ENCODE data around the gene DENND4C.
"Not testable (repeated sequence)": the region's sequence is repeated elsewhere in the genome, so short reads cannot be mapped to it uniquely, and the experiment has no call there.

The DENND4C gene

DNA sequence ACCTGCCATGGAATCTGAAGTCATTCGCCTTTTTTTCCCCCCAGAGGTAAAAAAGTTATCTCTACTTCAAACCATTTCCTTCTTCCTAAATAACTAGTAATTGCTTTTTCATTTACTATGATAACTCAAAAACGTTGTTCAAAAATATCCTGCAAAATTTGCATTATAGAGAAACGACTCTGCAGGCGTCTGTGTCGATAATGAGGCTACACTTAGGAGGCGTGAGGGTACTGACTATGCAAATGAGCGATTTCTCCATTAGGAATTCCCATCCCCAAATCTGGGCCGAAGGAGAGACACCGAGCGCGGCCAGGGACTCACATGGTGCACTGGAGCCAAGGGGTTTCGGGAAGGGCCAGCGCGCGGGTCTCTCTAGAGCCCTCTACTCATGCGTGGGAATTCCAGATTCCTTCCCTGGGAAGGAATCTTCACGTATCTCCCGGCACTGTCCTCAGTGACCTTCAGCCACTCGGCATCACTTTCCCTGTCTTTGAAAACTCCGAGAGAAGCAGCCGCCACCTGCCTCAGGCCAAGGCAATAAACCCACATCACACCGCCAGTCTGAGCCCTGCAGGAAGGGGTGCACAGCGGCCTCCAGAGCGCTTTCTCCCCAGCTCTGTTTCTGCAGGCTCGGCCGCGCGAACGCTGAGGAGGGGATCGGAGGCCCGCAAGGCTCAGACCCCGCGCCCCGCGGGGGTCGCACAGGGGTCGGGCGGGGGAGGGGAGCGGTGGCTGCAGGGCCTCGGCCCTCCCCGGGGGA, 718 bp upstream of the DENND4C start:
- DNase-seq = peak; percentile 76

DNA sequence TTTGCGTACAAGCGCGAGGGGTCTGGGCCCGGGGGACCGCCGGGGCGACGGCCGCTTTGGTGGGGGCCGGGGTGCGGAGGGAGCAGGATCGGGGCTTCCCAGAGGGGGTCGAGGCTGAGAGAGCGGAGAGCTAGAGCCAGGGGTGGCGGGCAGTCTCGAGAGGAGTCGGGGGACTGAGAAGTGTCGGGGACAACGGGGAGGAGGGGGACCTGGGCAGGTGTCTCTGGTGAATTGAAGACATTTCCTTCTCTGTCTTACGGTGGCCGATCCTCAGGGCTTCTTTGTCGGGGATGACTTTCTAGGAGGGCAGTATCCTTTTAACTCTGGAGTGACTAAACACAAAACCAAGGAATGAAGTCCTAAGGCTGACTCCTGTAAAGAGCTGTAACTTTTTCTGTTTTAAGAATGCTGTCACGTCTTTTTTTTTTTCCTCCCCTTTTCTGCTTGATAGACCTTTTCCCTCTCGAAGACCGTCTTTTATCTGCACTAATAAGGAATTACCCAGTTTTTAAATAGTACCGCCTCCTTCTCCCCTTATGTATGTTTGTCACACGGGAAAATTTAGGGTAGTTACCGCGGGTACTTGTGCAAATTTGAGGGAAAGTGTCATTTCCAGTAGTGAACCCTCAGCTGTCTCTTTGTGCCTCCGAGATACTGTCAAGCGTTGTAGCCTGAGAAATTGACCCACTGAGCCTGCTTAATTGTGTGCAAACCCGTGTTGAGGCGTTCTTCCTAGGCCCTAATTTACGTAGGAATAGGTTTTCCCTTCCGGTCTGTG, 822 bp downstream of the DENND4C start:
- DNase-seq = peak; percentile 26

DNA sequence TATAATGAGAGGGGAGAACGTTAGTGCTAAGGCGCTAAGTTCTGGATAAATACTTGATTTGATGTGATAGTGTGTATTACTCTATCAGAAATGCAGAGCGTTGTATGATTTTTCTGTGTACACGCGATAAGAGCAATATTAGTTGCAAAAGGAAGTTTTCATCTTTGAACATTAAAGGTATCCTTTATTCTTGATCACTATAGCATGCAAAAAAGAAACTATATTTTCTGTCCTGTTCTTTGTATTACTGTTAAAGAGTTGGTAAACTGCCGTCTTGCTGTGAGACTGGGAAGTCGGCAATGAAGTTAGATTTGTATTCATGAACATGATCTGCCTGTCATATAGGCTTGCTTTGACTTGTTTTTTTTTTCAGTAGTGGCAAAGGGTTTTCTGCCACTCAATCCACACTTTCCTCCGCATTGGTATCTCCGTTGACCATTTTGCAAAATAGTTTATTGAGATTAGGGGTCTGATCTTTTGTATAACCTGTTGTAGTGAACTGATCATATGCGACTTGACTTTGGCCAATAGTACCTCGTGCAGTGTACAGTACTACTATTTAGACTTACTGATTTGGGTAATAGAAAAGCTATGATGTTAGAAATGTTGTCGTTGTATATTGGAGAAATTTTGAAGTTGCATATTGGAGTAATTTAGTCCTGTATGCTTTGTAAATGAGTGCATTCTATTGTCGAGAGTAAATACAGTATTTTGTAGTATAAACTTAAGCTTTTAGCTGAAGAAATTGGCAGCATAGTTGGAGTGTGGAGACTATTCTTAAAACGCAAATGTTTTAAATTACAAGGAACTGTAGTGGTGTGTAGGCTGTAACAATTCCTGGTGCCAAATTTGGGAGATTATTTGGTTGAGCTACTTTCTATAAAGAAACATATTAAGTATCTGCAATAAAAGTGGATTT, 1.7 kb downstream of the DENND4C start:
- no peak for DNase-seq

DNA sequence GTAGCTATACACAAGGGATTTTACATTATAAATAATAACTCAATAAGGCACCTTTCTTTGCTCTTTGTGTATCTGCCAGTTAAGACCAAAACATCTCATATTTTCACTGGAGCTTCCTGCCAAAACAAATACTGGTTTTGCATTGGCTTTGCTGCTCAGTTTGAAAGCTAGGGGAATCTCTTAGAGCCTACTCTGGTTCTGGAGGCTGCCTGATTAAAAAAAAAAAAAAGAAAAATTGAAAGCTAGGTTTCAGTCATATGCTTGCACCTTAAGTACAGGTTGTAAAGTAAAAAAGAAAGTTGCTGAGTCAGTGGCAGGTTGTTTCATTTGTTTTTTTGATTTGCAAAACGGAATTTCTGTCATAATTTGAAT, 2.3 kb downstream of the DENND4C start:
- no peak for DNase-seq

DNA sequence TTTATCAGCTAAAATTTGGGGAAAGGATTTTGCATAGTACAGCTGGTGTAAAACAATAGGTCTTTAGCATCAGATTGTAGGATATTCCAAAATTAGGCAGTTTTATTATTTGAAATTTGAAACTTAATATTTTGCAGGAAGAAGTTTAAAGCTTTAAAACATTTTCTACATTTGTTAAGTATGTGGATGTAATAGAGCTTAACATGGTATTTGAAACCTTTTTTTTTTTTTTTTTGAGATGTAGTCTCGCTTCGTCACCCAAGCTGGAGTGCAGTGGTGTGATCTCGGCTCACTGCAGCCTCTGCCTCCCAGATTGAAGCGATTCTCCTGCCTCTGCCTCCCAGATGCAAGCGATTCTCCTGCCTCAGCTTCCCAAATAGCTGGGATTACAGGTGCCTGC, 2.9 kb downstream of the DENND4C start:
- DNase-seq = no peak

DNA sequence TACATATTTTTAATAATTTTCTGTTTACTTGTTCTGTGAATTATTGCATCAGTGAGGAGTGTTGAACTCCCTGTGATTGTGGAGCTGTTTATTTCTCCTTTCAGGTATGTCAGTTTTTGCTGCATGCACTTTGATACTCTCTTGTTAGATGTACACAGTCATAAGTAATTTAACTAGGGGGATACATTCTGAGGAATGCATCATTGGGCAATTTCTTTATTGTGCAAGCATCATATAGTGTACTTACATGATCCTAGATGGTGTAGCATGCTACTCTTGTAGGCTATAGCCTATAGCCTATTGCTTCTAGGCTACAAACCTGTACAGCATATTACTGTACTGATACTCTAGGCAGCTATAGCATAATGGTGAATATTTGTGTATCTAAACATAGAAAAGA, 9.5 kb downstream of the DENND4C start:
- DNase-seq = no peak

DNA sequence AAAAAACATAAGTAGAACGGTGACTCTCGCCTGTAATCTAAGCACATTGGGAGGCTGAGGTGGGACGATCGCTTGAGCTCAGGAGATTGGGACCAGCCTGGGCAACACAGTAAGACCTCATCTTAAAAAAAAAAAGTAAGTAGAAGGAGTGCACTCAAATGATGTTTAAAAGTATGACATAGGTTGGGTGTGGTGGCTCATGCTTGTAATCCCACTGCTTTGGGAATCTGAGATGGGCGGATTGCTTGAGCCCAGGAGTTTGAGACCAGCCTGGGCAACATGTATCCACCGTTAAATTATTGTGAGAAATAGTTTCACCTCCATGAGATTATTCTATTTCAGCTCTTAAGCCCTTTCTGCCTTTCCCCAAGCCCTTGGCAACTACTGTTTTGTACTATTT, 11.2 kb downstream of the DENND4C start:
- DNase-seq = no peak

DNA sequence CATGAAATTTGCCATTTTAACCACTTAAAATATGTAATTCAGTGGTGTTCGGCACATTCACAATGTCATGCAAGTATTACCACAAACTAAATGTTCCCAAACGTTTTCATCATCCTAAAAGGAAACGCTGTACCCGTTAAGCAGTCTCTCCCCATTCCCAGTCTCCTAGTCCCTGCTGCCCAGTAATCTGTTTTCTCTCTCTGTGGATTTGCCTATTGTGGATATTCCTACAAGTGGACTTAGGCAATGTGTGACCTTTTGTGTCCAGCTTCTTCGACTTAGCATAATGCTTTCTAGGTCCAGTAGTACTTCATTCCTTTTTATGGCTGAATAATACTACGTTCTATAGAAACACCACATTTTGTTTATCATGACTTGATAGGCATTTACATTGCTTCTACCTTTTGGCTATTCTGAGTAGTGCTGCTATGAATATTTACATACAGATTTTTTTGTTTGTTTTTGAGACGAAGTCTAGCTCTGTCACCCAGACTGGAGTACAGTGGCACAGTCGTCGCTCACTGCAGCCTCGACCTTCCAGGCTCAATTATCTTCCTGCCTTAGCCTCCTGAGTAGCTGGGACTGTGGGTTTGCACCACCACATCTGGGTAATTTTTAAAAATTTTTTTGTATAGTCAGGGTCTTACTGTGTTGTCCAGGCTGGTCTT, 13.0 kb downstream of the DENND4C start:
- DNase-seq = no peak

DNA sequence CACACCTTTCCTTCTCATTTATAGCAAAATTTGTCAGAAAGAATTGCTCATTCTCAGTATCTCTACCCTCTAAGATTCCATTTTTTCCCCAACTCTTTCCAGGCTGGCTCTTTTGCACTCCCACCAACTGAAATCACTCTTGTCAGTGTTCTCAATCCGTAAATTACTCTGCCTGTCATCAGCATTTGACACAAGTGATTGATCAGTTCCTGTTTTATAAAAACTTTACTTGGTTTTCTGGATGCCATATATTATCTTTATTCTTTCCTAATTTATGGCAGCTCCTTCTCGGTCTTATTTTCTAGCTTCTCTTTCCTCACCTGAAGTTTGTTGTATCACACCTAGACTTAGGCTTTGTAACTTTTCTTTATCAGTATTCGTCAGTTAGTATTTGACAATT, 16.4 kb downstream of the DENND4C start:
- DNase-seq = no peak

DNA sequence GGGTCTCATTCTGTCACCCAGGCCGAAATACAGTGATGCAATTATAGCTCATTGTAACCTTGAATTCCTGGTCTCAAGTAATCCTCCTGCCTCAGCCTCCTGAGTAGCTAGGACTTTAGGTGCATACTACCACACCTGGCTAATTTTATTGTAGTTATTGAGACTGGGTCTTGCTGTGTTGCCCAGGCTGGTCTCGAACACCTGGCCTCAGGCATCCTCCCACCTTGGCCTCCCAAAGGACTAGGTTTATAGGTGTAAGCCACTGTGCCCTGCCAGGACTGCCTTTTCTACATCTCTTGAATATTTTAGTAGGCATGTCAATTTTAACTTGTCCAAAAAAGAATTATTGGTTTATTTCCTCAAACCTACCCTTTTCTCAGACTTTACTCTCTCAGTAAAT, 16.9 kb downstream of the DENND4C start:
- no peak for DNase-seq

DNA sequence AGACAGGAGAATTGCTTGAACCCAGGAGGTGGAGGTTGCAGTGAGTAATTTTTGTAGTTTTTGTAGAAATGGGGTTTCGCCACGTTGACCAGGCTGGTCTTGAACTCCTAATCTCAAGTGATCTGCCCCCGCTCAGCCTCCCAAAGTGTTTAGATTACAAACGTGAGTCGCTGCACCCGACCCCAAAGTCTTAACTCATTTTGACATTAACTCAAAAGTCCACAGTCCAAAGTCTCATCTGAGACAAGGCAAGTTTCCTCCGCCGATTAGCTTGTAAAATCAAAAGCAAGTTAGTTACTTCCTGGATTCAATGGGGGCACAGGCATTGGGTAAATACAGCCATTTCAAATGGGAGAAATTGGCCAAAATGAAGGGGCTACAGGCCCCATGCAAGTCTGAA, 19.9 kb downstream of the DENND4C start:
- not testable (repeated sequence) for DNase-seq

DNA sequence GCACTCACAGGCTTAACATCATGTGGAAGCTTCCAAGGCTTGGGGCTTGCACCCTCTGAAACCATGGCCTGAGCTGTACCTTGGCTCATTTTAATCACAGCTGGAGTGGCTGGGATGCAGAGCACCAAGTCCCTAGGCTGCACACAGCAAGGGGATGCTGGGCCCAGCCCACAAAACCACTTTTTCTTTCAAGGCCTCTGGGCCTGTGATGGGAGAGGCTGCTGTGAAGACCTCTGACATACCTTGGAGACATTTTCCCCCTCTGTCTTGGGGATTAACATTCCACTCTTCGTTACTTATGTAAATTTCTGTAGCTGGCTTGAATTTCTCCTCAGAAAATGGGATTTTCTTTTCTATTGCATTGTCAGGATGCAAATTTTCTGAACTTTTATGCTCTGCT, 20.7 kb downstream of the DENND4C start:
- DNase-seq = not testable (repeated sequence)

DNA sequence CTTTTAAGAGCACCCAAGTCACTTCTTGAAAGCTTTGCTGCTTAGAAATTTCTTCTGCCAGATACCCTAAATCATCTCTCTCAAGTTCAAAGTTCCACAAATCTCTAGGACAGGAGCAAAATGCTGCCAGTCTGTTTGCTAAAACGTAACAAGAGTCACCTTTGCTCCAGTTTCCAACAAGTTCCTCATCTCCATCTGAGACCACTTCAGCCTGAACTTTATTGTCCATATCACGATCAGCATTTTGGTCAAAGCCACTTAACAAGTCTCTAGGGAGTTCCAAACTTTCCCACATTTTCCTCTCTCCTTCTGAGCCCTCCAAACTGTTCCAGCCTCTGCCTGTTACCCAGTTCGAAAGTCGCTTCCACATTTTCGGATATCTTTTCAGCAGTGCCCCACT, 21.1 kb downstream of the DENND4C start:
- not testable (repeated sequence) for DNase-seq

DNA sequence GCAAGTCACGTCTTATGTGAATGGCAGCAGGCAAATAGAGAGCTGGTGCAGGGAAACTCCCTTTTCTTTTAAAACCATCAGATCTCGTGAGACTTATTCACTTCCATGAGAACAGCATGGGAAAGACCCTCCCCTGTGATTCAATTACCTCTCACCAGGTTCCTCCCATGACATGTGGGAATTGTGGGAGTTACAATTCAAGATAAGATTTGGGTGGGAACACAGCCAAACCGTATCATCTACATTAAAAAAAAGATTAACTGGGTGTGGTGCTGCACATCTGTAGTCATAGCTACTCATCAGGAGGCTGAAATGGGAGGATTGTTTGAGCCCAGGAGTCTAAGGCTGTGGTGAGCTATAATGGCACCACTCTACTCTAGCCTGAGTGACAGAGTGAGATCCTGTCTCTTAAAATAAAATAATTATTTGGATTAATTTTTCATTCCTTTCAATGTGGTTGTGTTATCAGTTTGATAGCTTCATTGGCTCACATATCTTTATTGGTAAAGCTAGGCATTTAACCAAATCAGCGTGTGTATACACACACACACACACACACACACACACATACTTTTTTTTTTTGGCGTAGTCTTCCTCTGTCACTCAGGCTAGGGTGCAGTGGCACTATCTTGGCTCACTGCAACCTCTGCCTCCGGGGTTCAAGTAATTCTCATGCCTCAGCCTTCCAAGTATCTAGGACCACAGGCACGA, 21.8 kb downstream of the DENND4C start:
- no peak for DNase-seq

DNA sequence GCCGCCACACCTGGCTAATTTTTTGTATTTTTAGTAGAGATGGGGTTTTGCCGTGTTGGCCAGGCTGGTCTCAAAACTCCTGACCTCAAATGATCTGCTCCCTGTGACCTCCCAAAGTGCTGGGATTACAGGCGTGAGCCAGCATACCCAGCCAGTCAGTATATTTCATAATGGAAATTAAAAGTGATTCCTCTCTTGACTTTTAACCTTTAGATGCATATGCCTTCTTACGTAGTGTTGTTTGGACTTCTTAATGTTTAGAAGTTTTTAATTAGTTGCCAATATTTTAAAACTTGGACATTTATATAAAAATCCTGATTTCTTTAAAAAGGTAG, 22.4 kb downstream of the DENND4C start:
- no peak for DNase-seq

DNA sequence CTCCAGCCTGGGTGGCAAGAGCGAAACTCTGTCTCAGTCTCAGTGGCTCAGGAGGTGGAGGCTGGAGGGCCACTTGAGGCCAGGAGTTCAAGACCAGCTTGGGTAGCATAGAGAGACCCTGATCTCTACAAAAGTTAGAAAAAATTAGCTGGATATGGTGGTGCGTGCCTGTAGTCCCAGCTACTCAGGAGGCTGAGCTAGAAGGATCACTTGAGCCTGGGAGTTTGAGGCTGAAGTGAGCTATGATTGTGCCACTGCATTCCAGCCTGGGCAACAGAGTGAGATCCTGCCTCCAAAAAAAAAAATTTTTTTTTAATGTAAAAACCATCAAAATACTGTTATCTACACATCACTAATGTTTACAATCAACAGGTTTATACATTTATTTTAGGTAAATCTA, 24.6 kb downstream of the DENND4C start:
- no peak for DNase-seq

DNA sequence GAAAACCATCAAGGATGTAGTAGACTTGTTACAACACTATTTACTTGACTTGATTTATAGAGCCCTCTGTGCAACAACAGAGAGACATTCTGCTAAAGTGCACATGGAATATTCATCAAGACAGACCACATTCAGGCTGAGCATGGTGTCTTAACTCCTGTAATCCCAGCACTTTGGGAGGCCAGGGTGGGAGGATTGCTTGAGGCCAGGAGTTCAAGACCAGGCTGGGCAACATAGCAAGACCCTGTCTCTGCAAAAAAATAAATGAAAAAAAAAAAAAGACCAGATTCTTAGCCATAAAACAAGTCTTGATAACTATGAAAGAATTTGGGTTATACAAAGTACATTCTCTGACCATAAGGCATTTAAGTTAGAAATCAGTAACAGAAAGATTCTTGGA, 25.3 kb downstream of the DENND4C start:
- no peak for DNase-seq

DNA sequence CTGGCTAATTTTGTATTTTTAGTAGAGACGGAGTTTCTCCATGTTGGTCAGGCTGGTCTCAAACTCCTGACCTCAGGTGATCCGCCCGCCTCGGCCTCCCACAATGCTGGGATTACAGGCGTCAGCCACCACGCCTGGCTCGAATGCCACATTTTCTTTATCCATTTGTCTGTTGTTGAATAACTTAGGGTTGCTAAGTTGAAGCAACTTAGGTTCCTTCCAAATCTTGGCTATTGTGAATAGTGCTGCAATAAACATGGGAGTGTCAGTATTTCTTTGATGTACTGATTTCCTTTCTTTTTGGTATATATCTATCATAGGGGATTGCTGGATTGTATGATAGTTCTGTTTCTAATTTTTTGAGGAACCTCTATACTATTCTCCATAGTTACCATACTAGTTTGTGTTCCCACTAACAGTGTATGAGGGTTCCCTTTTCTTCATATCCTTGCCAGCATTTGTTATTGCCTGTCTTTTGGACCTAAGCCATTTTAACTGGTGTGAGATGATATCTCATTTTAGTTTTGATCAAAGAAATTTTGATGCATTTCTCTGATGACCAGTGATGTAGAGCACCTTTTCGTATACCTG, 29.3 kb downstream of the DENND4C start:
- DNase-seq = not testable (repeated sequence)

DNA sequence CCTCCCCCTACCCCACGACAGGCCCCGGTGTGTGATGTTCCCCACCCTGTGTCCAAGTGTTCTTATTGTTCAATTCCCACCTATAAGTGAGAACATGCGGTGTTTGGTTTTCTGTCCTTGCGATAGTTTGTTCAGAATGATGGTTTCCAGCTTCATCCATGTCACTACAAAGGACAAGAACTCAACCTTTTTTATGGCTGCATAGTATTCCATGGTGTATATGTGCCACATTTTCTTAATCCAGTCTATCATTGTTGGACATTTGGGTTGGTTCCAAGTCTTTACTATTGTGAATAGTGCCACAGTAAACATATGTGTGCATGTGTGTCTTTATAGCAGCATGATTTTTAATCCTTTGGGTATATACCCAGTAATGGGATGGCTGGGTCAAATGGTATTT, 35.1 kb downstream of the DENND4C start:
- not testable (repeated sequence) for DNase-seq

DNA sequence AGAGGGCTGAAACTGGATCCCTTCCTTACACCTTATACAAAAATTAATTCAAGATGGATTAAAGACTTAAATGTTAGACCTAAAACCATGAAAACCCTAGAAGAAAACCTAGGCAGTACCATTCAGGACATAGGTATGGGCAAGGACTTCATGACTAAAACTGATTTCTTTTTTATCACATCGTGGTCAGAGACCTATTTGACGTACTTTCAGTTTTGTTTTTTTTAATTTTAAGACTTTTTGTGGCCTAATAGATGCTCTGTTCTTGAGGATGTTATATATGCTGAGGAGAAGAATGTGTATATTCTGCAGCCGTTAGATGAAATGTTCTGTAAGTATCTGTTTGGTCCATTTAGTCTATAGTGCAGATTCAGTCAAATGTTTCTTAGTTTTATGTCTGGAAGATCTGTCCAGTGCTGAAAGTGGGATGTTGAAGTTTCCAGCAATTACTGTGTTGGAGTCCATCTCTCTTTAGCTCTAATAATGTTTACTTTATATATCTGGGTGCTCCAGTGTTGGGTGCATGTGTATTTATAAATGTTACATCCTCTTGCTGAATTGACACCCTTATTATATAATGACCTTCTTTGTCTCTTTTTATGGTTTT, 36.4 kb downstream of the DENND4C start:
- DNase-seq = not testable (repeated sequence)

DNA sequence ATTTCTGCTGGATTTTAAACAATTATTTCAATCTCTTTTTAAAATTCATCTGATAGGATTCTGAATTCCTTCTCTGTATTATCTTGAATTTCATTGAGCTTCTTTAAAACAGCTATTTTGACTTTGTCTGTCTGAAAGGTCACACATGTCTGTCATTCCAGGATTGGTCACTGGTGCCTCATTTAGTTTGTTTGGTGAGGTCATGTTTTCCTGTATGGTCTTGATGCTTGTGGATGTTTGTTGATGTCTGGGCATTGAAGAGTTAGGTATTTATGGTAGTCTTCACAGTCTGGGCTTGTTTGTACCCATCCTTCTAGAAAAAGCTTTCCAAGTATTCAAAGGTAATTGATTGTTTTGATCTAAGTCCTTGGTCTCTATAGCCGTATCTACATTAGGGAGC, 39.1 kb downstream of the DENND4C start:
- no peak for DNase-seq

Measured in CD4-positive, alpha-beta T cell treated with Interleukin-6 for 4 hours (primary cell).